Measurements from ENCODE around the gene LRBA.

DNA sequence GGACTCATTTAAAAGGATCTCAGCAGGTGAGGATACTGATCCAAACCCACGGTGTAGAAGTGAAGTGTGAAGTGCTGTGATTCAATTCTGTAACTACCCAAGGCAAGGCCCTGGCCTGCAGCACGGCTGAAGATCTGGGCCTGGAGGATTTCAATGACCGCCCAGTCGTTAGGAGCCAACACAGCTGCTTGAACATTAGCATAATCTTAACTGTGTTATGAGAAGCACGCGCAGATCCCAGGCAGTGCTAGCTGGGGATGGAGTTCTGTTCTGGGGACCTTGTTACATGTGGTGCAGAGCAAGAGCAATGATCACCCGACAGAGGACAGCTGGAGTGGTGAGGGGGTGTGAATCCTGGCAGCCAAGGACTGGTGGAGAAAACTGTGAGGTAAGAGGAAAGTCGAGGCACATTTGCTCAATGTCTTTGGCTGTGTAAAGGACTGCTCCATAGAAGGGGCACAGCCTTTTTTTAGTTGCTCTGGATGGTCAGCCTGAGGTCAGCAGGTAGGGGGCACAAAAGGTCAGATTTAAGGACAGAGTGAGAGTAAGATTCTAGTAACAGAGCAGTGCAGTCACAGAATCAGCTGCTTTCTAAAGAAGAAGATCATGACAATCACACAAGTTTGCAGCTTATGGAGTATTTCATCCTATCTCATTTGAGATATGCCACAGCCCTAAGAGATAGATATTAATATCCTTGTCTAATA, 755.1 kb downstream of the LRBA start:
- TF ChIP-seq, protein P1, sequence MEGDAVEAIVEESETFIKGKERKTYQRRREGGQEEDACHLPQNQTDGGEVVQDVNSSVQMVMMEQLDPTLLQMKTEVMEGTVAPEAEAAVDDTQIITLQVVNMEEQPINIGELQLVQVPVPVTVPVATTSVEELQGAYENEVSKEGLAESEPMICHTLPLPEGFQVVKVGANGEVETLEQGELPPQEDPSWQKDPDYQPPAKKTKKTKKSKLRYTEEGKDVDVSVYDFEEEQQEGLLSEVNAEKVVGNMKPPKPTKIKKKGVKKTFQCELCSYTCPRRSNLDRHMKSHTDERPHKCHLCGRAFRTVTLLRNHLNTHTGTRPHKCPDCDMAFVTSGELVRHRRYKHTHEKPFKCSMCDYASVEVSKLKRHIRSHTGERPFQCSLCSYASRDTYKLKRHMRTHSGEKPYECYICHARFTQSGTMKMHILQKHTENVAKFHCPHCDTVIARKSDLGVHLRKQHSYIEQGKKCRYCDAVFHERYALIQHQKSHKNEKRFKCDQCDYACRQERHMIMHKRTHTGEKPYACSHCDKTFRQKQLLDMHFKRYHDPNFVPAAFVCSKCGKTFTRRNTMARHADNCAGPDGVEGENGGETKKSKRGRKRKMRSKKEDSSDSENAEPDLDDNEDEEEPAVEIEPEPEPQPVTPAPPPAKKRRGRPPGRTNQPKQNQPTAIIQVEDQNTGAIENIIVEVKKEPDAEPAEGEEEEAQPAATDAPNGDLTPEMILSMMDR (IDR thresholded peaks at IDR 0.05) = no peak
- TF ChIP-seq NR2C2 (CRISPR knock-in tag; IDR thresholded peaks at IDR 0.05) = no peak
- TF ChIP-seq, protein P2, sequence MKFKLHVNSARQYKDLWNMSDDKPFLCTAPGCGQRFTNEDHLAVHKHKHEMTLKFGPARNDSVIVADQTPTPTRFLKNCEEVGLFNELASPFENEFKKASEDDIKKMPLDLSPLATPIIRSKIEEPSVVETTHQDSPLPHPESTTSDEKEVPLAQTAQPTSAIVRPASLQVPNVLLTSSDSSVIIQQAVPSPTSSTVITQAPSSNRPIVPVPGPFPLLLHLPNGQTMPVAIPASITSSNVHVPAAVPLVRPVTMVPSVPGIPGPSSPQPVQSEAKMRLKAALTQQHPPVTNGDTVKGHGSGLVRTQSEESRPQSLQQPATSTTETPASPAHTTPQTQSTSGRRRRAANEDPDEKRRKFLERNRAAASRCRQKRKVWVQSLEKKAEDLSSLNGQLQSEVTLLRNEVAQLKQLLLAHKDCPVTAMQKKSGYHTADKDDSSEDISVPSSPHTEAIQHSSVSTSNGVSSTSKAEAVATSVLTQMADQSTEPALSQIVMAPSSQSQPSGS (CRISPR knock-in tag; IDR thresholded peaks at IDR 0.05; ENCODE audit: borderline replicate concordance, low read depth) = no peak
- TF ChIP-seq, protein P3, sequence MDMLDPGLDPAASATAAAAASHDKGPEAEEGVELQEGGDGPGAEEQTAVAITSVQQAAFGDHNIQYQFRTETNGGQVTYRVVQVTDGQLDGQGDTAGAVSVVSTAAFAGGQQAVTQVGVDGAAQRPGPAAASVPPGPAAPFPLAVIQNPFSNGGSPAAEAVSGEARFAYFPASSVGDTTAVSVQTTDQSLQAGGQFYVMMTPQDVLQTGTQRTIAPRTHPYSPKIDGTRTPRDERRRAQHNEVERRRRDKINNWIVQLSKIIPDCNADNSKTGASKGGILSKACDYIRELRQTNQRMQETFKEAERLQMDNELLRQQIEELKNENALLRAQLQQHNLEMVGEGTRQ (CRISPR knock-in tag; IDR thresholded peaks at IDR 0.05) = no peak
- TF ChIP-seq ZNF263 (CRISPR knock-in tag; IDR thresholded peaks at IDR 0.05; ENCODE audit: low read depth) = no peak
- no peak for TF ChIP-seq ZNF121 (CRISPR knock-in tag; IDR thresholded peaks at IDR 0.05)
- TF ChIP-seq, protein P4, sequence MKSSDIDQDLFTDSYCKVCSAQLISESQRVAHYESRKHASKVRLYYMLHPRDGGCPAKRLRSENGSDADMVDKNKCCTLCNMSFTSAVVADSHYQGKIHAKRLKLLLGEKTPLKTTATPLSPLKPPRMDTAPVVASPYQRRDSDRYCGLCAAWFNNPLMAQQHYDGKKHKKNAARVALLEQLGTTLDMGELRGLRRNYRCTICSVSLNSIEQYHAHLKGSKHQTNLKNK (CRISPR knock-in tag; IDR thresholded peaks at IDR 0.05) = no peak
- TF ChIP-seq ZNF138 (CRISPR knock-in tag; conservative IDR thresholded peaks at IDR 0.05) = no peak
